NCI-H1694 (cell line): ENCODE results near the gene LIX1.
"Not testable (repeated sequence)": the region's sequence is repeated elsewhere in the genome, so short reads cannot be mapped to it uniquely, and the experiment has no call there.

Experiments used
- DNase-seq: peaks from one replicate; lab custom pipeline; 2025; lab: John Stamatoyannopoulos, UW

LIX1 gene

DNA sequence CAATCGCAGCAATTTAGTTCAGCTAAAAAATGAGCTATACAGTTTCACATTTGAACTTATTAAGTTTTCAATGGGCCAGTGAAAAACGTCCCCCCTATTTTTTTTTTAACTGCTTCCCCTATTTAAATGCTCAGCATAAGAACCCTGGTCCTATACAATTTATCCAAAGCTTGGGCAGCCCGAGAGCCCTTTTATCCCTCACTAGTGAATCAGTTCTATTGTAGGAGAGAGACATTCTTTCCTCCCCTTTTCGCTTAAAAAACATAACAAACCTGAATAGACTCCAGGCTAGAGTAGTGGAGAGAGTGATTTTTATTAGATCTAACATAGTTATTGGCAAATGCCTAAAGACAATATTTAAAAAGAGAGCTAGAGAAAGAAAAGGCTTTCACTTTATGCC lies 1.4 kb downstream of the LIX1 start:
- DNase-seq: no peak

- not testable (repeated sequence) for DNase-seq
These were observed 2.2 kb downstream of the LIX1 start for GRCh38 chr5:97140250-97140649.

DNA sequence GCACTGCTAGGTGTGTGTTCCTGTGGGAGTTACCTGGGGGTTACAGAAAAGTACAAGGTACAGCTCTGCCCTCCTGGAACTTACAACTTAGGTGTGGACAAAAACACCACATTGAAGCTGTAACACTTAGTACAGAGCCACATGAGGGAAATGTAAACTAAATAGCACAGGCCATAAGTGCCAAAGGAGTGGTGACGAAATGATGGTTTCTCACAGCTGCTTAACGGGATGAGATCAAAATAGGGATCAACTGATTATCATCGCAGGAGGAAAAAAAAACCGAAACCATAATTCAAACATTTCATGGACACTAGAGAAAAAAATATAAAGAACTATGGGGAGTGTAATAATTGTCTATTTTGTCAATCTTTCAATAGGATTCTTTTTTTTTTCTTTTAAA lies 5.9 kb downstream of the LIX1 start:
- no peak for DNase-seq

DNA sequence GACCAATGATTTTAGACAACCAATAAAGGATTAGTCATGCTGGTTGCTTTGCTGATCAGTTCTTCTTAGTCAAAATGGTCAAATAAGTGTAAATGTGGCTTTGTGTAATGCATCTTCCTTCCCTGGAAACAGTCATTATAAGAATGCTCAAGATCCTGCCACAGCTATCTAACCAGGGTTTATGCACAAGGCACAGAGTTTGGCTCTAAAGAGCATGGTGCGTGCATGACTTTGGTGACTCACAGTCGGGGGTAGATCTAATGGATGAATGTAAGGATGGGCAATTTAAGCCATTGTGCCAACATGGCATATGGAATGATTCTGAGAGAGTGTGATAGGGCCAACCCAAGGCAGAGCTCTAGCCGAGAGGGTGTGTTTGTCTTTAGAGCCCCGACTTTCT lies 6.5 kb downstream of the LIX1 start:
- DNase-seq: no peak

- no peak for DNase-seq
These were observed 7.8 kb downstream of the LIX1 start for GRCh38 chr5:97134634-97135033.

DNA sequence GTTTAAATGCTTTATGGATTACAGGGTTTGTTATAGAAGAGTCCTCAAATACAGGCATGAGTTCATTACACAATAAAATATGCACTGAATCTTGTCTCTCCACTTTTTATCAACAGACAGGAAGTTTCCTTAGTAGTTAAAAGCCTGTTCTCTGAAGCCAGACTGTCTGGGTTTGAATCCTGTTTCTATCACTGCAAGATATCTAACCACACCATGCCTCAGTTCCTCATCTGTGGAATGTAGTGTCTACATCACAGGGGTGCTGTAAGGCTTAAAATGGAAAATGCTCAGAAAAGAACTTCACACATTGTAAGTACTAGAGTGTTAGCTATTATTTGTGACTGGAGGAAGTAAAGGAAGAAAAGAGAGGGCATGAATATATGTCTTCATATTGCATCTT lies 9.3 kb downstream of the LIX1 start:
- DNase-seq: no peak

DNA sequence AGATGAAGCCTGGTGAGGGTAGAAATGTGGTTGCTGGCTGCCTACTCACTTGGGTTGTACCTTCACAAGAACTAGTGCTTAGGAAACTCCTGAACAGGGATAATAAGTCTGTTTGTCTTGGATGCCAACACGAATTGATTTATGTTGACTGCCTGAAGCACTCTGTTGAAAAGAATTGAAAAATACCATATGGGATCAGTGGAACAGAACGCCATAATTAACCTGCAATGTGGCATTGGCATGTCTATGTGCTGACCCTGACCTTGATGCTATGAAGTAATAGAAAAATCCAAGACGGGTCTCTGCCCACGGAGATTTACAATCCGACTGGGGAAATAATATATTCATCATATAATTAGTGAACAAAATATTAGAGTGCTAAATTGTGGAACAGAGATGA lies 10.5 kb downstream of the LIX1 start:
- DNase-seq: no peak

- DNase-seq: no peak
These were observed 11.2 kb downstream of the LIX1 start for GRCh38 chr5:97131139-97131710.

DNA sequence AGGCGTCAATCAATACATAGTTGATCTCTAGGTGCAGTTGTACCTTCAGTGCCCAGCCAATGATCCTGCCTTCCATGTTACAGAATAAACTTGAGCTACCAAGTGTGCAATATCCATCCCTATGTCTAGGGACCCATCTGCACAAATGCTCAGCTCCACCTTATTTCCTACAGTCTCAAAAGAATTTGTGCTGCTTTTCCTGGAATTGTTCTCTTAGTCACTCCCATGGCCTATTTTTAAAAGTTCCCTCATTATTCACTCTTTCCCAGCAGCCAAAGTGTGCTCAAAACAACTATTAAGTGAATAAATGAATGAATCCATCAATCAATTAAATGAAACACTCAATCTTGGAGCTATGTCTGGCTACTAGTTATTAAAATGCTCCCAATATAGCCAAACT lies 14.7 kb downstream of the LIX1 start:
- DNase-seq: no peak

DNA sequence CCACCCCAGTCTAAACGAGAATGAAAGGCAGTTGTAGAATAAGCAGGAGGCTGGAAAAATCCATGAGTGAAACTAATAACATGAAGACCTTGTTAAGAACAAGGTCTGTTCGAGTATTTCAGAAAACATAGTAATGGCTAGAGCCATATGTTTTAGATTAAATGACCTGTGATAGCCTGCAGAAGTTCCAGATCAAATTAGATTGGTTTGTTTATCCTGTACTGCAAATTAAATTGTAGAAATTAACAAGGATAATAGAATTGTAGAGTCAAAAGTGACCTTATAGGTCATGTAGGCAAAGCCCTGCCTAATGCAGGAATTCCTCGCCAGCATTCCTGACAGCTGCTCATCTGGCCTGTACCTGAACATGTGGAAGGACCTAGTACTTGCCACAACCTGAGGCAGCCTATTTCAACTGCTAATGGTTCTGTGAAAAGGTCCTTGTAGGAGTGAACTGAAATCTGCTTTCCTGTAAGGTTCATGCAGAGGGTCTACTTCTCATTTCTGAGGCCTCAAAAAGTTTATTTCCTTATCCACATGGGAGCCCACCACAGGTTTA lies 17.2 kb downstream of the LIX1 start:
- no peak for DNase-seq

DNA sequence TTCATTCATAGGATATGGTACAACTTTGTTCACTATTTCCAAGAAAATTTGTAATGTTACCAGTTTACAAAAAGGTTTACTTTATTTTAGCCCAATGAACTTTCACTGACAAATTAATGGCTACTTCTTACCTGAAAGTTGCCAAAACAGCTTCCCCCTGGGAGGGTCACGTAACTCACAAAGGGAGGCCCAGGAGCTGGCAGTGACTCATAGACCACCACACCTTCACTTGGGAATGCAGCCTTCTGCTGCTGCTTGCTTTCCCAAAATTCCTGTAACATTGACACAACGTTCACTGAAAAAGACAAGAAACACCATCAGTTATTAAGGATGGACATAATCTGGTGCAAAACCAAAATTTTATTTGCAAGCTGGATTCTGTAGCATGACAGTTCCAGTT lies 18.1 kb downstream of the LIX1 start:
- DNase-seq: no peak

GRCh38 chr5:97121848-97122247 lies 20.6 kb downstream of the LIX1 start:
- DNase-seq: no peak

GRCh38 chr5:97120195-97120594 lies 22.2 kb downstream of the LIX1 start:
- no peak for DNase-seq

- DNase-seq: no peak
These were observed 23.4 kb downstream of the LIX1 start for GRCh38 chr5:97119007-97119390.

DNA sequence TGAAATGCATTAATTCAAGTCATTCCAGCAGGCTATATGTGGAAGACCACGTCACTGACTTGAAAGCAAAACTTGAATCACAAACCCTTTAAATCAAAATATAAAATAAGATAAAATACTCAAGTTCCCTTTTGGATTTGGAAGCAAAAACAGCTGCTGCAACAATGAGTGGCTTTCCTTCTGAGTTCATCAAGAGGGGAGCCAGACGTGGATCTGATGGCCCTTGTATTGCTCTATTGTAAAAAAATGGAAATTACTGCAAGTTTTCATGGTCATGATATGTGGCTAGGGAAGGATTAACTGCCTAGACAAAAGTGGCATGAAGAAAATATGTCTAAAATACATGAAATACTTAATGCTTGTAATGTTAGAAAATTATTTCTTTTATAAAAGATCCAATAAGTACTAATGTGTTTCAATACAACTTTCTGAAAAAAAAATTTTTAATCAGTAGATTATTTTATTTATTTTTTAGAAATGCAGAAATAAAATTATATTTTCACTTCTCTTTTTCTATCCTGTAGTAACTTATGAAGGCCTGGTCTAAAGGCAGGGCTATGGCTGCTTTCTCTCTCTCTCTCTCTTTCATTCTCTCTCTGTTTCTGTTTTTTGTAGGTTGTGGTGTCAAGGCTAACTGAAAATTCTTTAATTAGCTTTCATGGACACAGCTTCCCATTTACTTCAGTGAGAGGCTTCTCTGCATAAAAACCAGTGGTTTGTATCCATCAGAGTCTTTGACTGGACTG lies 24.0 kb downstream of the LIX1 start:
- DNase-seq: no peak

- no peak for DNase-seq
These were observed 26.5 kb downstream of the LIX1 start for GRCh38 chr5:97115932-97116331.

DNA sequence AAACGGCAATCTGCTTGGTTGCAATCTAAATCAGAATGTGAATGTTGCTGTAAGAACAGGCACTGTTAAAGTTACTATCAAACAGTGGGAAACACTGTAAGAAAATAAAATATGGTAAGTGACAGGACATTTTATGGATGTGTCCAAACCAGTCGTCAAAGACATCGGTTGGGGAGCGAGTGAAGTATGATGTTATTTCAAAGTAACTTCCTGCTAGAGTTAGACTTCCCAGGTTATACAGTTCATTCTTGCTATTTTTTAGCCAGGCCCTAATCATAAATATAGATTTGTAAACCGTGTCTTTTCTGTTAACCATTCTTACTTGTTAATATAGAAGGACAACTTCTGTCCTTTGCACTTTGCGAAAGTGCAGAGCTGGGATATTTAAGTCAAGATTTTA lies 30.2 kb downstream of the LIX1 start:
- no peak for DNase-seq

GRCh38 chr5:97111616-97112015 lies 30.8 kb downstream of the LIX1 start:
- no peak for DNase-seq

GRCh38 chr5:97111004-97111403 lies 31.4 kb downstream of the LIX1 start:
- no peak for DNase-seq

- no peak for DNase-seq
These were observed 35.1 kb downstream of the LIX1 start for GRCh38 chr5:97107318-97107717.

- no peak for DNase-seq
These were observed 36.2 kb downstream of the LIX1 start for GRCh38 chr5:97106216-97106581.

GRCh38 chr5:97105501-97106215 lies 36.8 kb downstream of the LIX1 start:
- DNase-seq: no peak

- DNase-seq: no peak
These were observed 40.4 kb downstream of the LIX1 start for GRCh38 chr5:97102010-97102470.
